ENCODE data around the gene ZNF26. TPM values are rescaled to one million over a fixed set of nuclear protein-coding genes. Genes with fewer than 3 reads are reported as not detected.

Gene ZNF26
- total RNA-seq, 1 donor from 2014 or later: 4.4 TPM

- DNase-seq (ENCODE audit: missing footprints) (no peak), ATAC-seq (no peak)
- intact Hi-C loops (cut with DNase I): no loop called here
Measured at GRCh38 chr12:133038118-133038709, 52.0 kb downstream of the ZNF26 start.

- DNase-seq (ENCODE audit: missing footprints) (no peak), ATAC-seq (no peak)
- intact Hi-C loops (cut with DNase I): no loop called here
Measured at GRCh38 chr12:133046698-133047097, 60.5 kb downstream of the ZNF26 start.

GRCh38 chr12:133057446-133057845 lies 71.3 kb downstream of the ZNF26 start:
- ATAC-seq (no peak), DNase-seq (ENCODE audit: missing footprints) (no peak)
- intact Hi-C loops (cut with DNase I): loop anchor here (5.0 kb wide), 1 partner anchor 65 kb away; no protein-coding TSS in a partner anchor

GRCh38 chr12:133058203-133059113 lies 72.3 kb downstream of the ZNF26 start:
- ATAC-seq (no peak), DNase-seq (ENCODE audit: missing footprints) (no peak)
- intact Hi-C loops (cut with DNase I): loop anchor here (5.0 kb wide), 1 partner anchor 64 kb away; no protein-coding TSS in a partner anchor

- intact Hi-C loops (cut with DNase I): no loop called here
- ATAC-seq: no peak
Measured at GRCh38 chr12:133061954-133062353, 75.8 kb downstream of the ZNF26 start.

GRCh38 chr12:133063556-133063955 lies 77.4 kb downstream of the ZNF26 start:
- intact Hi-C loops (cut with DNase I): no loop called here
- no peak for DNase-seq (ENCODE audit: missing footprints)
- no peak for ATAC-seq

More at GRCh38 chr12:133061954-133062353, 75.8 kb downstream of the ZNF26 start:
- DNase-seq (ENCODE audit: missing footprints): no peak

GRCh38 chr12:133073836-133074235 lies 87.7 kb downstream of the ZNF26 start:
- DNase-seq (ENCODE audit: missing footprints): no peak
- ATAC-seq: no peak
- intact Hi-C loops (cut with DNase I): no loop called here

Other genes with a start within 250 kb of the ZNF26 start
- gene ANKLE2, start 224.5 kb upstream of the ZNF26 start, total RNA-seq: 24.9 TPM
- 26.5 TPM for gene GOLGA3, start 157.5 kb upstream of the ZNF26 start, total RNA-seq
- gene CHFR, start 98.8 kb upstream of the ZNF26 start, total RNA-seq: 14.1 TPM
- 13.1 TPM for gene ZNF605, start 30.1 kb upstream of the ZNF26 start, total RNA-seq
- gene ZNF84, start 51.1 kb downstream of the ZNF26 start, total RNA-seq: 15.1 TPM
- 6.3 TPM for gene ZNF140, start 94.6 kb downstream of the ZNF26 start, total RNA-seq
- 1.2 TPM for gene ZNF891, start 143.9 kb downstream of the ZNF26 start, total RNA-seq
- 5.4 TPM for gene ZNF10, start 144.3 kb downstream of the ZNF26 start, total RNA-seq
- gene ZNF268, start 195.1 kb downstream of the ZNF26 start, total RNA-seq: 6.8 TPM
- gene ANHX, start 249.5 kb downstream of the ZNF26 start, total RNA-seq: not detected